Measurements from ENCODE around the gene ATE1.

The ATE1 gene

GRCh38 chr10:121864168-121864567, 63.7 kb downstream of the ATE1 start:
- Histone ChIP-seq H3K4me1 (ENCODE audit: control insufficient read depth in 1 of 2, insufficient read depth in 2 of 2, low read length in 2 of 2) (no peaks in the 10 kb centered on the region), H3K9me3 (ENCODE audit: control insufficient read depth in 1 of 2, low read length in 2 of 2) (no peaks in the 10 kb centered on the region), H3K36me3 (ENCODE audit: control insufficient read depth in 1 of 2, insufficient read depth in 2 of 2, low read length in 2 of 2) (peaks cover 14 to 16% of the 10 kb centered on the region in 2 donors), H3K27ac (ENCODE audit: low read length) (no peak overlapping the region), H3K27me3 (ENCODE audit: low read depth, low read length) (no peaks in the 10 kb centered on the region), H3K4me3 (ENCODE audit: low read depth in 1 of 2, low read length in 2 of 2) (no peak overlapping the region)

GRCh38 chr10:121862649-121863048, 65.2 kb downstream of the ATE1 start:
- no peaks in the 10 kb centered on the region for H3K4me1 ChIP-seq (ENCODE audit: control insufficient read depth in 1 of 2, insufficient read depth in 2 of 2, low read length in 2 of 2)
- no peak overlapping the region for H3K27ac ChIP-seq (ENCODE audit: low read length)
- no peak overlapping the region for H3K4me3 ChIP-seq (ENCODE audit: low read depth in 1 of 2, low read length in 2 of 2)
- H3K36me3 ChIP-seq (ENCODE audit: control insufficient read depth in 1 of 2, insufficient read depth in 2 of 2, low read length in 2 of 2): peaks cover 6 to 8% of the 10 kb centered on the region in 2 donors
- no peaks in the 10 kb centered on the region for H3K27me3 ChIP-seq (ENCODE audit: low read depth, low read length)
- no peaks in the 10 kb centered on the region for H3K9me3 ChIP-seq (ENCODE audit: control insufficient read depth in 1 of 2, low read length in 2 of 2)

- H3K4me1 ChIP-seq (ENCODE audit: control insufficient read depth in 1 of 2, insufficient read depth in 2 of 2, low read length in 2 of 2): no peaks in the 10 kb centered on the region
- H3K27me3 ChIP-seq (ENCODE audit: low read depth, low read length): no peaks in the 10 kb centered on the region
- H3K4me3 ChIP-seq (ENCODE audit: low read depth in 1 of 2, low read length in 2 of 2): no peak overlapping the region
- H3K9me3 ChIP-seq (ENCODE audit: control insufficient read depth in 1 of 2, low read length in 2 of 2): no peaks in the 10 kb centered on the region
- H3K27ac ChIP-seq (ENCODE audit: low read length): no peak overlapping the region
- H3K36me3 ChIP-seq (ENCODE audit: control insufficient read depth in 1 of 2, insufficient read depth in 2 of 2, low read length in 2 of 2): peaks cover under 1 to 14% of the 10 kb centered on the region in 2 donors
Observed at GRCh38 chr10:121862042-121862441, 65.8 kb downstream of the ATE1 start.

GRCh38 chr10:121860810-121861209, 67.0 kb downstream of the ATE1 start:
- Histone ChIP-seq H3K27ac (ENCODE audit: low read length) (no peak overlapping the region), H3K27me3 (ENCODE audit: low read depth, low read length) (no peaks in the 10 kb centered on the region), H3K36me3 (ENCODE audit: control insufficient read depth in 1 of 2, insufficient read depth in 2 of 2, low read length in 2 of 2) (peaks cover 0 to 14% of the 10 kb centered on the region in 2 donors), H3K4me3 (ENCODE audit: low read depth in 1 of 2, low read length in 2 of 2) (no peak overlapping the region), H3K9me3 (ENCODE audit: control insufficient read depth in 1 of 2, low read length in 2 of 2) (no peaks in the 10 kb centered on the region), H3K4me1 (ENCODE audit: control insufficient read depth in 1 of 2, insufficient read depth in 2 of 2, low read length in 2 of 2) (no peaks in the 10 kb centered on the region)

GRCh38 chr10:121854809-121855445, 72.9 kb downstream of the ATE1 start:
- Histone ChIP-seq H3K36me3 (ENCODE audit: control insufficient read depth in 1 of 2, insufficient read depth in 2 of 2, low read length in 2 of 2) (peaks cover 12 to 15% of the 10 kb centered on the region in 2 donors), H3K4me1 (ENCODE audit: control insufficient read depth in 1 of 2, insufficient read depth in 2 of 2, low read length in 2 of 2) (no peaks in the 10 kb centered on the region), H3K27ac (ENCODE audit: low read length) (no peak overlapping the region), H3K27me3 (ENCODE audit: low read depth, low read length) (no peaks in the 10 kb centered on the region), H3K4me3 (ENCODE audit: low read depth in 1 of 2, low read length in 2 of 2) (no peak overlapping the region), H3K9me3 (ENCODE audit: control insufficient read depth in 1 of 2, low read length in 2 of 2) (no peaks in the 10 kb centered on the region)

GRCh38 chr10:121853950-121854349, 73.9 kb downstream of the ATE1 start:
- H3K36me3 ChIP-seq (ENCODE audit: control insufficient read depth in 1 of 2, insufficient read depth in 2 of 2, low read length in 2 of 2): peaks cover 20 to 21% of the 10 kb centered on the region in 2 donors
- H3K27ac ChIP-seq (ENCODE audit: low read length): no peak overlapping the region
- no peaks in the 10 kb centered on the region for H3K27me3 ChIP-seq (ENCODE audit: low read depth, low read length)
- no peaks in the 10 kb centered on the region for H3K4me1 ChIP-seq (ENCODE audit: control insufficient read depth in 1 of 2, insufficient read depth in 2 of 2, low read length in 2 of 2)
- H3K9me3 ChIP-seq (ENCODE audit: control insufficient read depth in 1 of 2, low read length in 2 of 2): no peaks in the 10 kb centered on the region
- no peak overlapping the region for H3K4me3 ChIP-seq (ENCODE audit: low read depth in 1 of 2, low read length in 2 of 2)

GRCh38 chr10:121851786-121852185, 76.0 kb downstream of the ATE1 start:
- no peak overlapping the region for H3K4me3 ChIP-seq (ENCODE audit: low read depth in 1 of 2, low read length in 2 of 2)
- no peaks in the 10 kb centered on the region for H3K9me3 ChIP-seq (ENCODE audit: control insufficient read depth in 1 of 2, low read length in 2 of 2)
- peaks cover 18 to 21% of the 10 kb centered on the region in 2 donors for H3K36me3 ChIP-seq (ENCODE audit: control insufficient read depth in 1 of 2, insufficient read depth in 2 of 2, low read length in 2 of 2)
- H3K27ac ChIP-seq (ENCODE audit: low read length): no peak overlapping the region
- H3K4me1 ChIP-seq (ENCODE audit: control insufficient read depth in 1 of 2, insufficient read depth in 2 of 2, low read length in 2 of 2): no peaks in the 10 kb centered on the region
- H3K27me3 ChIP-seq (ENCODE audit: low read depth, low read length): no peaks in the 10 kb centered on the region

- H3K9me3 ChIP-seq (ENCODE audit: control insufficient read depth in 1 of 2, low read length in 2 of 2): peaks cover 0 to 4% of the 10 kb centered on the region in 2 donors
- no peak overlapping the region for H3K4me3 ChIP-seq (ENCODE audit: low read depth in 1 of 2, low read length in 2 of 2)
- no peaks in the 10 kb centered on the region for H3K27me3 ChIP-seq (ENCODE audit: low read depth, low read length)
- H3K36me3 ChIP-seq (ENCODE audit: control insufficient read depth in 1 of 2, insufficient read depth in 2 of 2, low read length in 2 of 2): peaks cover 13 to 21% of the 10 kb centered on the region in 2 donors
- H3K27ac ChIP-seq (ENCODE audit: low read length): no peak overlapping the region
- no peaks in the 10 kb centered on the region for H3K4me1 ChIP-seq (ENCODE audit: control insufficient read depth in 1 of 2, insufficient read depth in 2 of 2, low read length in 2 of 2)
Observed at GRCh38 chr10:121848082-121848481, 79.7 kb downstream of the ATE1 start.

- Histone ChIP-seq H3K36me3 (ENCODE audit: control insufficient read depth in 1 of 2, insufficient read depth in 2 of 2, low read length in 2 of 2) (peaks cover 13 to 21% of the 10 kb centered on the region in 2 donors), H3K4me1 (ENCODE audit: control insufficient read depth in 1 of 2, insufficient read depth in 2 of 2, low read length in 2 of 2) (no peaks in the 10 kb centered on the region), H3K4me3 (ENCODE audit: low read depth in 1 of 2, low read length in 2 of 2) (no peak overlapping the region), H3K27me3 (ENCODE audit: low read depth, low read length) (no peaks in the 10 kb centered on the region), H3K27ac (ENCODE audit: low read length) (no peak overlapping the region), H3K9me3 (ENCODE audit: control insufficient read depth in 1 of 2, low read length in 2 of 2) (peaks cover 0 to 4% of the 10 kb centered on the region in 2 donors)
Observed at GRCh38 chr10:121846555-121846954, 81.3 kb downstream of the ATE1 start.

- H3K27me3 ChIP-seq (ENCODE audit: low read depth, low read length): no peaks in the 10 kb centered on the region
- H3K27ac ChIP-seq (ENCODE audit: low read length): no peak overlapping the region
- peaks cover 8 to 21% of the 10 kb centered on the region in 2 donors for H3K36me3 ChIP-seq (ENCODE audit: control insufficient read depth in 1 of 2, insufficient read depth in 2 of 2, low read length in 2 of 2)
- peaks cover 0 to 4% of the 10 kb centered on the region in 2 donors for H3K9me3 ChIP-seq (ENCODE audit: control insufficient read depth in 1 of 2, low read length in 2 of 2)
- H3K4me3 ChIP-seq (ENCODE audit: low read depth in 1 of 2, low read length in 2 of 2): no peak overlapping the region
- no peaks in the 10 kb centered on the region for H3K4me1 ChIP-seq (ENCODE audit: control insufficient read depth in 1 of 2, insufficient read depth in 2 of 2, low read length in 2 of 2)
Observed at GRCh38 chr10:121845044-121845784, 82.6 kb downstream of the ATE1 start.

GRCh38 chr10:121844537-121844936, 83.3 kb downstream of the ATE1 start:
- Histone ChIP-seq H3K4me3 (ENCODE audit: low read depth in 1 of 2, low read length in 2 of 2) (no peak overlapping the region), H3K27me3 (ENCODE audit: low read depth, low read length) (no peaks in the 10 kb centered on the region), H3K9me3 (ENCODE audit: control insufficient read depth in 1 of 2, low read length in 2 of 2) (peaks cover 0 to 4% of the 10 kb centered on the region in 2 donors), H3K36me3 (ENCODE audit: control insufficient read depth in 1 of 2, insufficient read depth in 2 of 2, low read length in 2 of 2) (peaks cover 5 to 18% of the 10 kb centered on the region in 2 donors), H3K27ac (ENCODE audit: low read length) (no peak overlapping the region), H3K4me1 (ENCODE audit: control insufficient read depth in 1 of 2, insufficient read depth in 2 of 2, low read length in 2 of 2) (no peaks in the 10 kb centered on the region)
